GM11168 (cell line): ENCODE data around the gene PSMB8.

Experiments used
- in situ Hi-C: fragments of 300-500 bp; cut with MboI; formaldehyde crosslinking; loops from one replicate; pipeline ENCODE4 v1.12.0; 2022; ENCODE audit warnings: low sequenced_read_pairs; ENCODE audit not compliant: unreplicated experiment

PSMB8 gene

DNA sequence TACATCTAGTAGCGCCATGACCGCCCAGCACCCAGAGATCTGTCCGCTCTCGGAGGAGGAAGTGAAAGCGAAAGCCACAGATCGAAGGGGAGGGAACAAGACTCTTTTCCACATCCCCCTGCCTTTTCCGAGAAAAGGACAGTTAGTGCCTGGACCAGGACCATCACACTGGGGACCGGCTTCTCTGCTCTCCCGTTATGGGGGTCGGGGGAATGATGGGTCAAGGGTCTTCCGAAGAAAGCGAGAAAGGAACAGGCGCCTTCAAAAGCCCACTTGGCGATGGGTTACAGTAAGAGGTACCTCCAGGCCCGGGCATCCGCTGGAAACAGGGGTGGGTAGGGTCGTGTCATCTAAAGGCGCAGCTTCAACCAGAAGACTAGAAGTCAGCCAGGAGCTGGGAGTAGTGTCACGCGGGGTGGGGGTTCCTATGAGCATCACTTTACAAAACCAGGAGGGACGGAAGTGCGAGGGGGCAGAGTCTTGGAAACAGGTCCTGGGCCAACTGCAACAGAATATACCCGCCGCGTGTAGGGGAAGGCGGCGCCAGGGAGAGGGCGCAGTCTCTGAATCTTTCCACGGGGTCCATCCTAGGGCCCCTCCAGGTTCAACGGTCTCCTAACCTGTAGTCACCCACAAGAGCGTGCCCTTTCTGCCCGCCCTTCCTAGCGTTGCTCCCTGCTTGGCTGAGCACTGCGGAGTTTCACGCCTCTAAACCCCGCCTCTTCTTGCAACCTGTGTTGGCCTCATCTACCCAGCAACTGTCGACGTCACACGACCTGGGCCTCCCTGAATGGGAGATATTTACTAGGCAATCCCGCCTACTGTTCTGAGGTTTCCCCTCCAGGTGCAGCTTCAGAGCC lies at the start of gene PSMB8:
TSS of gene PSMB8 (minus strand) at position 69 of the 860 bp plus-strand sequence. CDS start at position 18, 51 bp downstream.
- in situ Hi-C loops = no loop called here

DNA sequence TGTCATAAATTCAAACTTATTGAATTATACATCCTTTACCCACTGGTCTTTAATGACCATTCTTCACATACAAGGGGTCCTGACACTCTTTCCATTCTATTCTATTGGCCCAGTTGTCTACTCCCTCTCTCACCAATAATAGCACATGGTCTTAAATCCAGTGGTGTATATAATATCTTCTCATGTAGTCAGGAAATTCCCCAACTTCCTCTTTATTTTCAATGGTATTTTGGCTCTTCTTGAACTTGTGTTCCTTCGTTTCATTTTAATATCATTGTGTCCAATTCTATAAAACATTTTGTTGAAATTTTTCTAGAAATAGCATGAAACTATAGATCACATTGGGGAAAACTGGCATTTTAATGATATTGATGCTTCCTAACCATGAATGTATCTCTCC lies 47.0 kb upstream of the PSMB8 start:
- in situ Hi-C loops = loop anchor here (5.0 kb wide), 1 partner anchor 101 kb away; no protein-coding TSS in a partner anchor

DNA sequence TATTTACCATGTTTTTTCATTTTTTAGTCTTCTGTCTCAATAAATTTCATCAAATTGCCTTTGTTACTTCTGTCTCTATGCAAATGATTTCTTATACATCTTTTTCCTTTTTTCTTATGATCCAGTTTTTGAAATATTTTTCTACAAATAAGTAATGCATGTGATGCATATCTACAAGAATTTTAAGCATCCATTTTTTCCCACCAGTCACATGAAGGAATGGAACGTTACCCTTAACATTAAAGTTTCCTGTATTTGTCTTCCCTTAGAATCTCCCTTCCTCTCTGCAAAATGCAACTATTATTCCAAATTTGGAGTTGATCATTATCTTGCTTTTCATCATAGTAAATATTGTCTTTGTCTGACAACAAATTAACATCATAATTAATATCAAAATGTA lies 45.7 kb upstream of the PSMB8 start:
- in situ Hi-C loops = loop anchor here (5.0 to 10.0 kb wide), 2 partner anchors 48 to 85 kb away; no protein-coding TSS in a partner anchor

GRCh38 chr6:32888576-32888975 lies 44.7 kb upstream of the PSMB8 start:
- in situ Hi-C loops = loop anchor here (5.0 to 10.0 kb wide), 2 partner anchors 49 to 86 kb away; no protein-coding TSS in a partner anchor

DNA sequence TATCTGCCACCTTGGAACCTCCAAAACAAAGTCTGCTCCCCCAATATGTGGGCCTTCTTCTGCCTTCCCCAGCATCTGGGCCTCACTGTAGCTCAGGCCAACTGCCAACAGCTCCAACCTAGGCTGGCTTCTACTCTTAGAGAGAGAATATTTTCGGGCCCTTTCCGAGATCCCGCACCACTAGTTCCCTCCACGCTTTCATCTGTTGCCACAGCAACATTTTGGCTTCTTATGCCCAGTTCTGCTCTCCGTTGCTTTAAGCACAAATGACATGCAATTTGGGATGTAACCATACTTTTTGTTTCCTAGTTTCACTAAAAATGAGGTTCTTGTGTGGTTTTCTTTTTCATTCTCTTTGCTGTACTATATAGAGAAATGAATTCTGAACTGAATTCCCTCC lies 43.8 kb upstream of the PSMB8 start:
- in situ Hi-C loops = loop anchor here (5.0 to 10.0 kb wide), 2 partner anchors 50 to 87 kb away; no protein-coding TSS in a partner anchor

DNA sequence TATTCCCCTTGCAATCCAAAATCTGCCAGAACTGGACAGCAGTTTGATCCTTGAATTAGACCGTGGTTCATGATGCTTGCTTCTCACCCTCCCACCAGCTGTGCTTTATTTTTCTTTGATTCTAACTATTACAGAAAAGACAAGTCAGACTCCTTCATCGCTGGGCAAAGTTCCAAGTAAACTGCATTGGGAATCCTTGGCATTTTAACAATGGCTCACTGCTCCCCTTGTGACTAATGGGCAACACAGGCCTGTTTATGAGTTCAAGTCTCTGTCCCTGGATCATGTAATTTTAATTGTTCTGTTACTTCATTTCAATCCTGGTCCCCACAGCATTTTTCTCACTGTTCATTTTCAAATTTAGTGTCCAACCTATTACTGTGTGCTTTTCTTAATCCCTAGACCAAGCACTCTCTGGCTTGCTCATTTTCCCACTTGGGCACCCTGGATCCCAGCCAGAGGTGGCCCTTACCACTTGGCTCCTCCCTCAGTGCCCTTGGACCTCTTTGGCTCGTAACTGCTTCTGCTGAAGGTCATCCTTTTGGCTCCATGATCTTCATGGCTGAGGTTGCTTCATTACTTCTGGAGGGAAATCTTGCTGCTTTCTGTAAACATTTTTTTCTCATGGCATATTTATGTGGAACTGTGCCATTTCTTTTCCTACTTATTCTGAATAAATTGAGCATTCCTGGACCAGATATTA lies 43.0 kb upstream of the PSMB8 start:
- in situ Hi-C loops = loop anchor here (5.0 to 10.0 kb wide), 2 partner anchors 50 to 88 kb away; no protein-coding TSS in a partner anchor

- in situ Hi-C loops = loop anchor here (5.0 to 10.0 kb wide), 2 partner anchors 52 to 89 kb away; no protein-coding TSS in a partner anchor
Observed at GRCh38 chr6:32885698-32886286, 41.9 kb upstream of the PSMB8 start.

DNA sequence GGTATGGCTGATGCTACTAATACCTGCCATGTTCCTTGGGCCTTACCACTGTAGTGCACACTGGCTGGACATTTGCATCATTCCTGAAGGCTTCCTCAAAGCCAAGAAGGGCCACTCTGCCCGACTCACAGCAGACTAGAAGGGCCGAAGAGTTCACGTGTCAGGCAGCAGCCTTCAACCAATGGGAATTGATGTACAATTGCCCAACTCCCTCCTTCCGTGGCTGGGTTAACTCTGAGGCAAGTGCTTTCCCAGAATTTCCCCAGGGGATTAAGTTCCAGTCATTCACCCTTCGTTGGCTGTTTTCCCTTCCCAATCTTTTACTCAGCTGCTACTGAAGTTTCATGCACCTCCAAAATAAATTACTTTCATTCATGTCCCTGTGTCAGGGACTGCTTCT lies 39.9 kb upstream of the PSMB8 start:
- in situ Hi-C loops = loop anchor here (10.0 kb wide), 1 partner anchor 91 kb away; no protein-coding TSS in a partner anchor

GRCh38 chr6:32882879-32883250 lies 39.0 kb upstream of the PSMB8 start:
- in situ Hi-C loops = loop anchor here (10.0 kb wide), 1 partner anchor 92 kb away; no protein-coding TSS in a partner anchor

GRCh38 chr6:32880962-32881361 lies 37.1 kb upstream of the PSMB8 start:
- in situ Hi-C loops = loop anchor here (10.0 kb wide), 1 partner anchor 94 kb away; no protein-coding TSS in a partner anchor

DNA sequence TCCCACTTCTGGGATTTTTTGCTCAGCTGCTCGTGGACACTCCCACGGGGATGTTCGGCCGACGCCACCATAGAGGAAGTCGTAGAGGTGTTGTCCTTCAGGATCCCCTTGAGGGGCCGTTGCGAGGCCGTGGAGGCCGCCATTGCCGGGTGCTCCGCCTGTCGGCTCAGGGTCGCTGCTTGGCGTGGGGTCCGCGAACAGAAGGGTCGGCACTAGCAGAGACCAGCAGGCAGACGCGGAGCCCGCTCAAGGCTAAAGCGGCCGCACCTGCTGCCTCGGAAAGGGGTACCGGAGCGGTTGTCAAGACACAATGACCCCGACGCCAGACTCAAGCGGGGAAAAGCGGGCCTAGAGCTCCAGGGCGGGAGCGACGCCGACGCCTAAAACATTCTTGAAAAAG lies 35.8 kb upstream of the PSMB8 start:
- in situ Hi-C loops = loop anchor here (10.0 kb wide), 1 partner anchor 95 kb away; no protein-coding TSS in a partner anchor

DNA sequence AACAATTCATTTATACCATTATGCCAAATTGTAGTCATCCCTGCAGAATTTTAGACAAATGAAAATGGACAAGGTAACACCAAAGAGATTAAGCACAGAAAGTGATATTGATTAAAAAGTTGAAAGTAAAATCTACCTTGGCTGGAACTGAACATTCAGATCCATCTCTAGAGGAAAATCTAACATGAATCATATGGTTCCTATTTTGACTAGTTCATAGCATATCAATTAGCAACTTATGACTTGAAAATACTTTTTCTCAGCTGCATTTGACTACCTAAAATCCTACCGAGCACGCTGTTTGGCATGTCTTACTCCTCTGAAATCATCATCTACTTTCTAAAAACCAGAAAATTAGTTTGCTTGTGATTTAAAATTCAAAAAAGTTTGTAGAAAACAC lies 32.8 kb upstream of the PSMB8 start:
- in situ Hi-C loops = no loop called here

- in situ Hi-C loops = loop anchor here (5.0 kb wide), 1 partner anchor 42 kb away; no protein-coding TSS in a partner anchor
Observed at GRCh38 chr6:32873947-32874346, 30.1 kb upstream of the PSMB8 start.

GRCh38 chr6:32868257-32868788 lies 24.5 kb upstream of the PSMB8 start:
- in situ Hi-C loops = no loop called here

- in situ Hi-C loops = no loop called here
Observed at GRCh38 chr6:32867554-32868256, 23.9 kb upstream of the PSMB8 start.

GRCh38 chr6:32867022-32867477 lies 23.2 kb upstream of the PSMB8 start:
- in situ Hi-C loops = no loop called here

- in situ Hi-C loops = no loop called here
Observed at GRCh38 chr6:32865724-32866443, 22.0 kb upstream of the PSMB8 start.

GRCh38 chr6:32862725-32863124 lies 18.9 kb upstream of the PSMB8 start:
- in situ Hi-C loops = no loop called here

DNA sequence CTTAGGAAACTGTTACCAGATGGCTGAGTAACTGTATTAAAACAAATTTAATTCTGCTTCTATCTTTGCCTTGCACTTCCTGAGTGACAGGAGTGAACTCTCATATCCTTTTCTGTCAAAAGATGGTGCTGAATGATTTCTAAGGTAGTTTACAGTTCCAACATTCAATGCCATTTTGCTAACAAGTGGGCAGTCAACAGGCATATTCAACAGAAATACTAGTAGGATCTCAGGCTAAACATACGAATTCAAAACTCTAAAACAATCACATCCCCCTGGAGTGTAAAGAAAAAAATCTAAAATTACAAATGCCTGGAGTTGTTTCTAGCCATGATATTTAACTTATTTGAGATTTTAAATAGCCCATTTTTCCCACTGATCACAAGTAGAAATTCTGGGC lies 16.8 kb upstream of the PSMB8 start:
- in situ Hi-C loops = no loop called here
